HCT116 (cell line): Measurements from ENCODE around the gene DCLK3. TPM values are rescaled to one million over a fixed set of nuclear protein-coding genes. Genes with fewer than 3 reads are reported as not detected.

ENCODE experiments used
- ATAC-seq: fragments of 200-7000 bp; cut with Tn5 transposase; 2 replicates; pipeline ENCODE4 v1.9.1; 2020; ENCODE audit warnings: mild to moderate bottlenecking, moderate library complexity
- BruUV-seq: library from RNA; stranded (reverse); fragments of 400-500 nt; replicated peaks from 2 replicates; lab custom pipeline; 2021; lab: Mats Ljungman, UMichigan
- CTCF ChIA-PET: fragments of 300-600 bp; sonication (Branson Sonifier 250); formaldehyde crosslinking; loops from one replicate; lab custom pipeline; 2021; ENCODE audit warnings: antibody characterized with exemption; lab: Charles Lee
- POLR2A ChIA-PET: fragments of 300-600, 350-600 bp; sonication (Branson Sonifier 250); formaldehyde crosslinking; loops from one replicate; lab custom pipeline; 2021; ENCODE audit warnings: antibody characterized with exemption; lab: Charles Lee
- RAD21 ChIA-PET, 2 experiments: fragments of 300-600 bp; sonication (Branson Sonifier 250); formaldehyde crosslinking; loops; one replicate each; lab custom pipeline; 2023; ENCODE audit warnings: low total read pairs in 2 of 2; ENCODE audit not compliant: uncharacterized antibody in 2 of 2, unreplicated experiment in 2 of 2, low non-redundant PET in 1 of 2; lab: Charles Lee
- DNase-seq: peaks from one replicate; pipeline ENCODE4 v3.0.0-alpha.2; 2010; ENCODE audit warnings: low read depth, low spot score
- H2AFZ ChIP-seq: fragments of 200-600 bp; shearing (Covaris generic), sonication (generic); 2 replicates; pipeline ENCODE4 v1.6.1; 2017; ENCODE audit warnings: low read depth, mixed run types, mixed read lengths, antibody characterized with exemption, low read length; ENCODE audit not compliant: poor library complexity, severe bottlenecking
- H3K27ac ChIP-seq: 2 replicates; pipeline ENCODE4 v1.5.1; 2012; ENCODE audit warnings: low read depth, low read length
- H3K27me3 ChIP-seq: fragments of 200-600 bp; sonication (generic); 2 replicates; pipeline ENCODE4 v1.6.1; 2016; ENCODE audit warnings: mixed run types, low read length, mixed read lengths; ENCODE audit not compliant: insufficient read depth
- H3K36me3 ChIP-seq, 2 experiments: fragments of 200-500 bp in 1 of 2; fragments of 200-600 bp in 1 of 2; sonication (Bioruptor generic) in 1 of 2; sonication (generic) in 1 of 2; 2 replicates each; pipeline versions ENCODE4 v1.5.1 to v1.6.1; 2014 to 2016; ENCODE audit warnings: low read length in 2 of 2, inconsistent platforms in 1 of 2, mixed read lengths in 1 of 2, mixed run types in 1 of 2; ENCODE audit not compliant: insufficient read depth in 2 of 2, control insufficient read depth in 1 of 2
- H3K4me1 ChIP-seq, 2 experiments: fragments of 200-600 bp in 1 of 2; sonication (generic) in 1 of 2; 2 replicates each; pipeline versions ENCODE4 v1.5.1 to v1.6.1; 2012 to 2017; ENCODE audit warnings: low read length in 2 of 2, inconsistent platforms in 1 of 2, mild to moderate bottlenecking in 1 of 2, mixed read lengths in 1 of 2, mixed run types in 1 of 2, moderate library complexity in 1 of 2; ENCODE audit not compliant: insufficient read depth in 2 of 2, control insufficient read depth in 1 of 2
- H3K4me2 ChIP-seq: fragments of 200-600 bp; sonication (generic); 2 replicates; pipeline ENCODE4 v1.6.1; 2017; ENCODE audit warnings: mixed run types, low read length, mixed read lengths
- H3K4me3 ChIP-seq, 2 experiments: fragments of 200-600 bp in 1 of 2; sonication (generic) in 1 of 2; replicated peaks in 1 of 2; 2 replicates each; pipeline ENCODE4 v1.5.1; 2011 to 2016; ENCODE audit warnings: low read length in 2 of 2, control low read depth in 1 of 2, low read depth in 1 of 2, mild to moderate bottlenecking in 1 of 2, mixed read lengths in 1 of 2, mixed run types in 1 of 2
- H3K79me2 ChIP-seq: fragments of 200-600 bp; sonication (generic); 2 replicates; pipeline ENCODE4 v1.6.1; 2017; ENCODE audit warnings: mild to moderate bottlenecking, mixed run types, low read length, moderate library complexity, mixed read lengths; ENCODE audit not compliant: insufficient read depth
- H3K9ac ChIP-seq: fragments of 200-600 bp; sonication (generic); 2 replicates; pipeline ENCODE4 v1.6.1; 2016; ENCODE audit warnings: low read length, mixed read lengths
- H3K9me2 ChIP-seq: fragments of 200-600 bp; sonication (generic), shearing (Covaris generic); 2 replicates; pipeline ENCODE4 v1.6.1; 2017; ENCODE audit warnings: mixed run types, mild to moderate bottlenecking, moderate library complexity; ENCODE audit not compliant: insufficient read depth
- H3K9me3 ChIP-seq, 2 experiments: fragments of 200-500 bp in 1 of 2; fragments of 200-600 bp in 1 of 2; sonication (Bioruptor generic) in 1 of 2; sonication (generic) in 1 of 2; 2 replicates each; pipeline ENCODE4 v1.6.1; 2014 to 2017; ENCODE audit warnings: low read length in 2 of 2, mixed read lengths in 2 of 2, inconsistent platforms in 1 of 2, low read depth in 1 of 2, mild to moderate bottlenecking in 1 of 2, mixed run types in 1 of 2, moderate library complexity in 1 of 2; ENCODE audit not compliant: control insufficient read depth in 1 of 2, insufficient read depth in 1 of 2
- H4K20me1 ChIP-seq: fragments of 200-600 bp; sonication (generic), shearing (Covaris generic); 2 replicates; pipeline ENCODE4 v1.6.1; 2017; ENCODE audit warnings: mixed run types, mild to moderate bottlenecking, moderate library complexity; ENCODE audit not compliant: insufficient read depth
- CBX3 ChIP-seq: IDR thresholded peaks from 2 replicates; pipeline ENCODE4 v1.6.1; 2012; ENCODE audit warnings: low read depth
- CEBPB ChIP-seq: IDR thresholded peaks from 2 replicates; pipeline ENCODE4 v1.6.1; 2012; ENCODE audit warnings: low read depth
- EGR1 ChIP-seq: IDR thresholded peaks from 2 replicates; pipeline ENCODE4 v1.6.1; 2012; ENCODE audit warnings: low read depth
- ELF1 ChIP-seq: IDR thresholded peaks from 2 replicates; pipeline ENCODE4 v1.6.1; 2012; ENCODE audit warnings: low read depth, borderline replicate concordance
- EZH2 ChIP-seq: fragments of 200-600 bp; sonication (generic); IDR thresholded peaks from 2 replicates; pipeline ENCODE4 v1.6.1; 2017; ENCODE audit warnings: antibody characterized with exemption, mixed run types
- EZH2phosphoT487 ChIP-seq: fragments of 200-600 bp; IDR thresholded peaks from 2 replicates; pipeline ENCODE4 v1.6.1; 2018; ENCODE audit warnings: antibody characterized with exemption, borderline replicate concordance
- FOSL1 ChIP-seq: IDR thresholded peaks from 2 replicates; pipeline ENCODE4 v1.6.1; 2012; ENCODE audit warnings: low read depth
- JUND ChIP-seq: IDR thresholded peaks from 2 replicates; pipeline ENCODE4 v1.6.1; 2012
- MAX ChIP-seq: IDR thresholded peaks from 2 replicates; pipeline ENCODE4 v1.6.1; 2012
- POLR2A ChIP-seq: IDR thresholded peaks from 2 replicates; pipeline ENCODE4 v1.7.0; 2011; ENCODE audit warnings: borderline replicate concordance; ENCODE audit not compliant: insufficient read depth, insufficient read length; ENCODE audit errors: extremely low read depth
- POLR2AphosphoS5 ChIP-seq: IDR thresholded peaks from 2 replicates; pipeline ENCODE4 v1.6.1; 2011; ENCODE audit warnings: mild to moderate bottlenecking, low read depth, low read length, moderate library complexity
- SIN3A ChIP-seq: IDR thresholded peaks from 2 replicates; pipeline ENCODE4 v1.6.1; 2012; ENCODE audit warnings: low read depth
- SRF ChIP-seq: IDR thresholded peaks from 2 replicates; pipeline ENCODE4 v1.6.1; 2012; ENCODE audit warnings: low read depth
- TCF7L2 ChIP-seq: IDR thresholded peaks from 2 replicates; pipeline ENCODE4 v1.7.0; 2011; ENCODE audit warnings: borderline replicate concordance, inconsistent platforms; ENCODE audit not compliant: insufficient read depth, insufficient read length; ENCODE audit errors: extremely low read depth
- YY1 ChIP-seq: IDR thresholded peaks from 2 replicates; pipeline ENCODE4 v1.6.1; 2011; ENCODE audit warnings: low read length, low read depth, moderate library complexity, mild to moderate bottlenecking; ENCODE audit not compliant: insufficient replicate concordance; ENCODE audit errors: extremely low read depth
- ZFX ChIP-seq: fragments of 450-650 bp; IDR thresholded peaks from 2 replicates; pipeline ENCODE4 v1.6.1; 2017
- intact Hi-C: fragments of 100-400 bp; cut with micrococcal nuclease; formaldehyde crosslinking; loops from 2 replicates; pipeline ENCODE4 v1.10.0; 2022
- total RNA-seq: library from RNA; stranded (reverse); gene quantifications from one replicate; pipeline ENCODE4 v1.2.1, GENCODE V29; 2021; ENCODE audit not compliant: unreplicated experiment
- TF ChIP-seq, protein P1 (sequence below), 3 experiments: fragments of 200-600 bp in 1 of 3; sonication (generic) in 1 of 3; IDR thresholded peaks in 2 of 3; conservative IDR thresholded peaks in 1 of 3; 2 replicates each; pipeline ENCODE4 v1.5.1; 2012 to 2017; ENCODE audit warnings: low read depth in 2 of 3, low read length in 2 of 3, antibody characterized with exemption in 1 of 3, borderline replicate concordance in 1 of 3, control low read depth in 1 of 3, mild to moderate bottlenecking in 1 of 3, mixed read lengths in 1 of 3, mixed run types in 1 of 3, moderate library complexity in 1 of 3; ENCODE audit not compliant: insufficient read depth in 1 of 3
- TF ChIP-seq, protein P2 (sequence below): IDR thresholded peaks from 2 replicates; pipeline ENCODE4 v1.6.1; 2012

DCLK3 gene
- total RNA-seq, 1 experiment from 2014 or later, result not detected

DNA sequence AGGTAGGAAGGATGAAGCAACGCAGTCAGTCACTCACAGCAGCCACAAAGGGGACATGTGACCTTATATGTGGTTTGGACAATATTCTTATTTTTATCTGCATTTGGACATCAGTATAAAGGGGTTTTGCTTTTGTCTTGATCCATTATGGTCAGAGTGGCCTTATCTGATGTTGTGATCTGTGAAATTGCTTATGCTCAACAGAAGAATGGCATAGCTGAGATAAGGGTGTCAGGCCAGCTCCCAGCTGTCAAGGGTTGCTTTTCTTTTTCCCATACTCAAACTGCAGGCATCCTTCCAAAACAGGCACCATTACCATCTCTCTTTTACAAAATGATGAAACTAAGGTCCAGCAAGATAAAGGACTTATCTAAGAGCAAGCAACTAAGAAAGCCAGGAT lies 28.1 kb downstream of the DCLK3 start:
- H3K27ac ChIP-seq, result no peak overlapping the region
- H3K9ac ChIP-seq, result no peak overlapping the region
- DNase-seq (no peak), ATAC-seq (no peak)
- intact Hi-C loops, result no loop called here
- H3K9me3 ChIP-seq, result no peaks in the 10 kb centered on the region
- no peaks in the 10 kb centered on the region for H3K4me1 ChIP-seq
- H4K20me1 ChIP-seq, result no peaks in the 10 kb centered on the region
- BruUV-seq, result no TSS peak
- no peak overlapping the region for H3K4me2 ChIP-seq
- H3K4me3 ChIP-seq, result no peak overlapping the region
- no peaks in the 10 kb centered on the region for H3K36me3 ChIP-seq
- RAD21 ChIA-PET, result no interaction called here
- no peaks in the 10 kb centered on the region for H3K9me2 ChIP-seq
- TF ChIP-seq CEBPB (no peak), SRF (no peak), ELF1 (no peak), CBX3 (no peak), POLR2A (no peak), EGR1 (no peak), FOSL1 (no peak), POLR2AphosphoS5 (no peak), ZFX (no peak), EZH2phosphoT487 (no peak), SIN3A (no peak), MAX (no peak), YY1 (no peak), TCF7L2 (no peak), JUND (no peak), EZH2 (no peak)
- TF ChIP-seq, protein P1, sequence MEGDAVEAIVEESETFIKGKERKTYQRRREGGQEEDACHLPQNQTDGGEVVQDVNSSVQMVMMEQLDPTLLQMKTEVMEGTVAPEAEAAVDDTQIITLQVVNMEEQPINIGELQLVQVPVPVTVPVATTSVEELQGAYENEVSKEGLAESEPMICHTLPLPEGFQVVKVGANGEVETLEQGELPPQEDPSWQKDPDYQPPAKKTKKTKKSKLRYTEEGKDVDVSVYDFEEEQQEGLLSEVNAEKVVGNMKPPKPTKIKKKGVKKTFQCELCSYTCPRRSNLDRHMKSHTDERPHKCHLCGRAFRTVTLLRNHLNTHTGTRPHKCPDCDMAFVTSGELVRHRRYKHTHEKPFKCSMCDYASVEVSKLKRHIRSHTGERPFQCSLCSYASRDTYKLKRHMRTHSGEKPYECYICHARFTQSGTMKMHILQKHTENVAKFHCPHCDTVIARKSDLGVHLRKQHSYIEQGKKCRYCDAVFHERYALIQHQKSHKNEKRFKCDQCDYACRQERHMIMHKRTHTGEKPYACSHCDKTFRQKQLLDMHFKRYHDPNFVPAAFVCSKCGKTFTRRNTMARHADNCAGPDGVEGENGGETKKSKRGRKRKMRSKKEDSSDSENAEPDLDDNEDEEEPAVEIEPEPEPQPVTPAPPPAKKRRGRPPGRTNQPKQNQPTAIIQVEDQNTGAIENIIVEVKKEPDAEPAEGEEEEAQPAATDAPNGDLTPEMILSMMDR (IDR thresholded peaks at IDR 0.05 in 2 of 3, conservative IDR thresholded peaks at IDR 0.05 in 1 of 3; ENCODE audit: borderline replicate concordance in 1 of 3, insufficient read depth in 1 of 3, low read depth in 2 of 3, low read length in 2 of 3), result no peak
- TF ChIP-seq, protein P2, sequence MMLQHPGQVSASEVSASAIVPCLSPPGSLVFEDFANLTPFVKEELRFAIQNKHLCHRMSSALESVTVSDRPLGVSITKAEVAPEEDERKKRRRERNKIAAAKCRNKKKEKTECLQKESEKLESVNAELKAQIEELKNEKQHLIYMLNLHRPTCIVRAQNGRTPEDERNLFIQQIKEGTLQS, result no peak
- no peaks in the 10 kb centered on the region for H3K79me2 ChIP-seq
- CTCF ChIA-PET, result no interaction called here
- peaks cover 6% of the 10 kb centered on the region; the same call in 1 of the 2 replicates for H3K27me3 ChIP-seq
- POLR2A ChIA-PET, result no interaction called here
- no peak overlapping the region for H2AFZ ChIP-seq
